Neuron (in vitro differentiated cells): Measurements from ENCODE around the gene ABCC8.
"Not testable (repeated sequence)": the region's sequence is repeated elsewhere in the genome, so short reads cannot be mapped to it uniquely, and the experiment has no call there.

Source experiments
- H2AFZ ChIP-seq: one replicate; pipeline ENCODE4 v1.6.1; 2013; ENCODE audit warnings: low read depth, mild to moderate bottlenecking, inconsistent platforms, low read length, moderate library complexity
- H3K27me3 ChIP-seq: one replicate; pipeline ENCODE4 v1.6.1; 2013; ENCODE audit warnings: low read length; ENCODE audit not compliant: insufficient read depth
- H3K36me3 ChIP-seq: one replicate; pipeline ENCODE4 v1.6.1; 2013; ENCODE audit warnings: low read length; ENCODE audit not compliant: insufficient read depth
- H3K4me1 ChIP-seq: one replicate; pipeline ENCODE4 v1.6.1; 2013; ENCODE audit warnings: low read length; ENCODE audit not compliant: insufficient read depth
- H3K4me3 ChIP-seq: 2 replicates; pipeline ENCODE4 v1.5.1; 2013; ENCODE audit warnings: mild to moderate bottlenecking, low read length, moderate library complexity
- H3K9me3 ChIP-seq: one replicate; pipeline ENCODE4 v1.6.1; 2013; ENCODE audit warnings: low read length

The ABCC8 gene

DNA sequence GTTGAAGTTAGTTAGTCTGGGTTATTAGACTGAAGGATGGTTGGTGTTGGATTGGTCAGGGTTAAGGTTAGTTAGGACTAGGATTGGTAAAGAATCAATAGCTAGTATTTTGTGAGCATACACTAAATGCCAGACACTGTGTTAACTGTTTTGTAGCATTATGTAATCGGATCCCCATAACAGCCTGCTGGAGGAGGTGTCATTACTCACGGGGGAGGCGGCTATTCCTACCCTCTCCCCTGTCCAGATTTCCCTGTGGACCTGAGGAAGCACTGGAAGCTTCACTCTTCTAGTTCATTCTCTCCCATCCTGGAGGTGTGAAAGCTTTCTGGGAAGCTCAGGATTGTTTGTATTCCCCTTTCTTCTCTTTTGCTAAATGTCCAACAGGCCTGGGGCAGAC lies 47.7 kb downstream of the ABCC8 start:
- Histone ChIP-seq H3K36me3 (no peaks in the 10 kb centered on the region), H3K9me3 (no peaks in the 10 kb centered on the region), H3K27me3 (no peaks in the 10 kb centered on the region), H3K4me3 (no peak overlapping the region), H3K4me1 (no peaks in the 10 kb centered on the region), H2AFZ (no peak overlapping the region)

- Histone ChIP-seq H2AFZ (no peak overlapping the region), H3K27me3 (no peaks in the 10 kb centered on the region), H3K36me3 (no peaks in the 10 kb centered on the region), H3K4me1 (no peaks in the 10 kb centered on the region), H3K4me3 (no peak overlapping the region), H3K9me3 (no peaks in the 10 kb centered on the region)
Measured at GRCh38 chr11:17428261-17428660, 48.4 kb downstream of the ABCC8 start.

DNA sequence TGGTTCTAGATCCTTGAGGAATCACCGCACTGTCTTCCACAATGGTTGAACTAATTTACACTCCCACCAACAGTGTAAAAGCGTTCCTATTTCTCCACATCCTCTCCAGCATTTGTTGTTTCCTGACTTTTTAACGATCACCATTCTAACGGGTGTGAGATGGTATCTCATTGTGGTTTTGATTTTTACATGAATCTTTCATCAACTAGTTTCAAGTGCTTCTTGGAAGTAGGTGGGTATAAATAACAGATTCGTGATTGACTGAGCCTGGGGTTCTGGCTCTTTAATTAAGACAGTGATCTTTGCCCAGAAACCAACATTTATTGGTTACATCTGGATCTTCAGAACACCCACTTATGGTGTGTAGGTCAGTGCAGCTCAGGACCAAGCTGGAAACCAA lies 50.4 kb downstream of the ABCC8 start:
- not testable (repeated sequence) for H2AFZ ChIP-seq, H3K36me3 ChIP-seq, H3K4me3 ChIP-seq, H3K27me3 ChIP-seq, H3K9me3 ChIP-seq, H3K4me1 ChIP-seq

- no peaks in the 10 kb centered on the region for H3K36me3 ChIP-seq
- no peaks in the 10 kb centered on the region for H3K9me3 ChIP-seq
- no peak overlapping the region for H2AFZ ChIP-seq
- H3K4me1 ChIP-seq = no peaks in the 10 kb centered on the region
- H3K4me3 ChIP-seq = no peak overlapping the region
- peaks cover 18% of the 10 kb centered on the region for H3K27me3 ChIP-seq
Measured at GRCh38 chr11:17423533-17424310, 52.9 kb downstream of the ABCC8 start.

- no peaks in the 10 kb centered on the region for H3K36me3 ChIP-seq
- H3K4me1 ChIP-seq = no peaks in the 10 kb centered on the region
- no peak overlapping the region for H2AFZ ChIP-seq
- no peak overlapping the region for H3K4me3 ChIP-seq
- H3K9me3 ChIP-seq = no peaks in the 10 kb centered on the region
- peaks cover 18% of the 10 kb centered on the region for H3K27me3 ChIP-seq
Measured at GRCh38 chr11:17421781-17422180, 54.9 kb downstream of the ABCC8 start.

GRCh38 chr11:17418444-17419081 lies 58.1 kb downstream of the ABCC8 start:
- Histone ChIP-seq H3K4me1 (no peaks in the 10 kb centered on the region), H3K4me3 (no peak overlapping the region), H3K27me3 (peaks cover 21% of the 10 kb centered on the region)

DNA sequence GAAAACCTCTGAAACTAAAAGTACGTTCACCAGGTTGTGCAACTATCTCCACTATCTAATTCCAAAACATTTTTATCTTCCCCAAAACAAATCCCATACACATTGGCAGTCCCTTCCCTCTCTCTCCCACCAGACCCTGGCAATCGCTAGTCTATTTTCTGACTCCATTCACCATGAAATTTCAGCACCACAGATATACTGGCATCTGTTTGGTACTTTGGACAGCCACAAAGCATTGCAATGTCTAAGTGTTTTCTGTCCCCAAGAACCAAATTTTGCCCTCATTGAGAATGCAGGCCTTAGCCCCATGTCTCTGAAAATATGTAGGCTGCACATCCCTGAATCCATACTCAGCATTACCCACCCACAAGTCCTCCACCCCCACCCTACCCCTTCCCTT lies 60.2 kb downstream of the ABCC8 start:
- Histone ChIP-seq H3K36me3 (no peaks in the 10 kb centered on the region), H3K4me1 (peaks cover 7% of the 10 kb centered on the region), H3K9me3 (no peaks in the 10 kb centered on the region), H2AFZ (no peak overlapping the region), H3K4me3 (no peak overlapping the region), H3K27me3 (peaks cover 13% of the 10 kb centered on the region)

More at GRCh38 chr11:17418444-17419081, 58.1 kb downstream of the ABCC8 start:
- Histone ChIP-seq H3K9me3 (no peaks in the 10 kb centered on the region), H2AFZ (no peak overlapping the region), H3K36me3 (no peaks in the 10 kb centered on the region)

DNA sequence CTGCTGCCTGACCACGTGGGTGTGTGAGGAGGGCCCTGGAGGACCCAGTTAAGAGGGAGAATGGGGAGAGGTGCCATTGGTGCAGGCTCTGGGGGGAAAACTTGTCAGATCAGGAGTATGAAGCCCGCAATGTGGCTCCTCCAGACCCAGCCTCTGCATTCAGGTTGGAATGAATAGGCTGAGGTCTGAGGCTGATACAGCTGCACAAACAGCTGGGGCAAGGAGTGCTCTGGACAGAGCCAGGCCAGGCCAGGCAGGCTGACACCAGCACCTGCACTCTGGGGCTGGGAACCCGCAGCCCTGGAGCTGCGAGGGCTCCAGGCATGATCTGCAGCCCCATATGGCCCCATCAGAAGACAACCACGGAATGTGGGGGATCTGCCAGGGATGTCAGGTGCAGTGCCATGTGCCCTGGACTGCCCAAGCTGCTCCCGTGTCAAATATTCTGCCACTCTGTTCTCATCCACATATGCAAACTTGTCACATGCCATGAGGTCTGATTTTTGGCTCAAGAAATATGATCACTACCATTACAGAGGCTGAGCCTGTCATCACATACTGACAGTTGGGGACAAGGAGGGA lies 61.0 kb downstream of the ABCC8 start:
- Histone ChIP-seq H2AFZ (no peak overlapping the region), H3K36me3 (no peaks in the 10 kb centered on the region), H3K9me3 (no peaks in the 10 kb centered on the region), H3K4me3 (no peak overlapping the region), H3K27me3 (peaks cover 9% of the 10 kb centered on the region), H3K4me1 (peaks cover 7% of the 10 kb centered on the region)

DNA sequence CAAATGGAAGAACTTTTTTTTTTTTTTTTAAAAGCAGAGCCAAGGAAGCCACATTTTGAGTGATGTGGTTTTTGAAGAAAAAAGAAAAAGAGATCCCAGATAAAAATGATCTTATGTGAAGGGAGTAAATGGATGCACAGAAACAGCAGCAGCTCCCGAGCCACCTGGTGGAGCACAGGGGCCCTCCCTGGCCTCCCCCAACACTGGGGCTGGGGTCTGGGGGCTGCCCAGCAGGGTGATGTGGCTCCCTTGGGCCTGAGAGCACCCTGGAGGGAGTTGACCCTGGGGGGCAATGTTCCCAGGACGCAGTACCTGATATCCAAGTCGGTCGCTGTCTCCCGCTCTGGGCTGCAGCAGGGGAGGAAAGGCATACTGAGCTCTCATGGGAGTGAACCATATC lies 61.7 kb downstream of the ABCC8 start:
- no peaks in the 10 kb centered on the region for H3K36me3 ChIP-seq
- H3K9me3 ChIP-seq = no peaks in the 10 kb centered on the region
- H3K27me3 ChIP-seq = peaks cover 6% of the 10 kb centered on the region
- H3K4me1 ChIP-seq = peaks cover 7% of the 10 kb centered on the region
- no peak overlapping the region for H3K4me3 ChIP-seq
- no peak overlapping the region for H2AFZ ChIP-seq

- H2AFZ ChIP-seq = no peak overlapping the region
- H3K27me3 ChIP-seq = peaks cover 6% of the 10 kb centered on the region
- no peak overlapping the region for H3K4me3 ChIP-seq
- no peaks in the 10 kb centered on the region for H3K36me3 ChIP-seq
- H3K9me3 ChIP-seq = no peaks in the 10 kb centered on the region
- H3K4me1 ChIP-seq = peaks cover 7% of the 10 kb centered on the region
Measured at GRCh38 chr11:17414317-17414737, 62.3 kb downstream of the ABCC8 start.

GRCh38 chr11:17413414-17414316 lies 63.0 kb downstream of the ABCC8 start:
- Histone ChIP-seq H3K4me1 (peaks cover 7% of the 10 kb centered on the region), H3K27me3 (peaks cover 3% of the 10 kb centered on the region), H3K4me3 (no peak overlapping the region), H3K9me3 (no peaks in the 10 kb centered on the region), H3K36me3 (no peaks in the 10 kb centered on the region), H2AFZ (no peak overlapping the region)

- H3K36me3 ChIP-seq = no peaks in the 10 kb centered on the region
- H3K9me3 ChIP-seq = no peaks in the 10 kb centered on the region
- H3K4me3 ChIP-seq = no peak overlapping the region
- no peak overlapping the region for H2AFZ ChIP-seq
- peaks cover 3% of the 10 kb centered on the region for H3K27me3 ChIP-seq
- H3K4me1 ChIP-seq = peaks cover 7% of the 10 kb centered on the region
Measured at GRCh38 chr11:17412488-17413180, 64.0 kb downstream of the ABCC8 start.
